ENCODE measurements around the gene SULT1B1.

SULT1B1 gene

DNA sequence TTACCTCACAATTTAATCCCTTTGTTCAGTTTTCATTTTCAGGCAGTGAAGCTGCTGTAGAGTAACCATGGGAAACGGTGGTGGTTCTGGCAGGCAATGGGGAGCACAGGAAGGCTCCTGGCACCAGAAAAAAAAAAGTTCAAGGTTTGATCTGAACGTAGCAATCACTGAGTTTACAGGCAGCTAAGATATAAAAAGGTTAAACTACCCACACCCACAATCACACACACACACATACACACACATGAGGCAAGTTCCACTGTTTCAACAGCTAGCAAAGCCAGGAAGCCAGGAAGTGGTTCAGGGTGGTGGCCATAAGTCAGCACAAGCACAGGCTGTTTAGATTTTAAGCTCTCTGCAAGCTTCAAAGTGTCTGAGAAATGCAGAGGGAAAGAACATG lies at the start of gene SULT1B1:
Gene SULT1B1, minus strand, starts transcription at position 166 of the 400 bp plus-strand sequence. CDS start 5,403 bp downstream, outside the sequence.
- no peaks in the 10 kb centered on the region for H3K36me3 ChIP-seq (replicated peaks; ENCODE audit: insufficient read depth, low read length)
- H3K27ac ChIP-seq (ENCODE audit: low read length) = no peak within 1 kb of the TSS
- H3K27me3 ChIP-seq (replicated peaks; ENCODE audit: insufficient read depth, low read length) = no peaks in the 10 kb centered on the region
- H4K20me1 ChIP-seq (ENCODE audit: insufficient read depth, low read length) = no peaks in the 10 kb centered on the region
- H3K79me2 ChIP-seq (ENCODE audit: low read length) = no peaks in the 10 kb centered on the region
- no peaks in the 10 kb centered on the region for H3F3A ChIP-seq (ENCODE audit: insufficient read depth, low read length)
- TF ChIP-seq EZH2 (optimal IDR thresholded peaks at IDR 0.05; ENCODE audit: low read depth, low read length) = no peak
- no peak for TF ChIP-seq EZH2phosphoT487 (IDR thresholded peaks at IDR 0.05; ENCODE audit: low read length)
- TF ChIP-seq, protein P1, sequence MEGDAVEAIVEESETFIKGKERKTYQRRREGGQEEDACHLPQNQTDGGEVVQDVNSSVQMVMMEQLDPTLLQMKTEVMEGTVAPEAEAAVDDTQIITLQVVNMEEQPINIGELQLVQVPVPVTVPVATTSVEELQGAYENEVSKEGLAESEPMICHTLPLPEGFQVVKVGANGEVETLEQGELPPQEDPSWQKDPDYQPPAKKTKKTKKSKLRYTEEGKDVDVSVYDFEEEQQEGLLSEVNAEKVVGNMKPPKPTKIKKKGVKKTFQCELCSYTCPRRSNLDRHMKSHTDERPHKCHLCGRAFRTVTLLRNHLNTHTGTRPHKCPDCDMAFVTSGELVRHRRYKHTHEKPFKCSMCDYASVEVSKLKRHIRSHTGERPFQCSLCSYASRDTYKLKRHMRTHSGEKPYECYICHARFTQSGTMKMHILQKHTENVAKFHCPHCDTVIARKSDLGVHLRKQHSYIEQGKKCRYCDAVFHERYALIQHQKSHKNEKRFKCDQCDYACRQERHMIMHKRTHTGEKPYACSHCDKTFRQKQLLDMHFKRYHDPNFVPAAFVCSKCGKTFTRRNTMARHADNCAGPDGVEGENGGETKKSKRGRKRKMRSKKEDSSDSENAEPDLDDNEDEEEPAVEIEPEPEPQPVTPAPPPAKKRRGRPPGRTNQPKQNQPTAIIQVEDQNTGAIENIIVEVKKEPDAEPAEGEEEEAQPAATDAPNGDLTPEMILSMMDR (IDR thresholded peaks at IDR 0.05; ENCODE audit: low read length) = no peak
- H2AFZ ChIP-seq (ENCODE audit: low read length) = peak within 1 kb of the TSS; percentile 69
- no peak within 1 kb of the TSS for H3K4me3 ChIP-seq (ENCODE audit: low read length)
- H3K4me2 ChIP-seq (ENCODE audit: low read depth, low read length) = 0 out of 2 replicates have a peak within 1 kb of the TSS, but pooled peaks have one; percentile 27
- peak; percentile 38 for DNase-seq
- no peak within 1 kb of the TSS for H3K9ac ChIP-seq (ENCODE audit: low read length)
- no peaks in the 10 kb centered on the region for H3K4me1 ChIP-seq (ENCODE audit: low read length)
- no peaks in the 10 kb centered on the region for H3K9me2 ChIP-seq (replicated peaks; ENCODE audit: insufficient read depth, low read length)
- no peaks in the 10 kb centered on the region for H3K9me3 ChIP-seq (replicated peaks; ENCODE audit: insufficient read depth, low read length)

DNA sequence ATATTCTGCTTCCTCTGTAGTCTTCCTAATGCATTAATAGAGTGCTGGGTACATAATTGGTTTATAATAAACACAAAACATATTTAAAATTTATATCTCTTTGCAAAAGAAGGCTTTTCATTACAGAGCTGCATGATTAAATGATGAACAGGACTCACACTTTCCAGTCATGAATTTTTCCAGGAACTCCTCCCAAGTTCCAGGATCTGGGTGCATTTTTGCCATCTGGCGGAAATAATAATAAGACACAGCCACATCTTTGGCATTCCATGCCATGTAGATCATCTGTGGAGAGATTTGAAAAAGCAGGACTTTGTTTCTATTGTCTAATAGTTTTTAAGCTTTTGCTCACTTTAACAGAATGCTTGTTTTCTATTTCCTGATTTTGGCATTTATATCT lies 40.2 kb upstream of the SULT1B1 start:
- H3K9me2 ChIP-seq (replicated peaks; ENCODE audit: insufficient read depth, low read length) = no peaks in the 10 kb centered on the region
- no peak overlapping the region for H3K27ac ChIP-seq (ENCODE audit: low read length)
- no peaks in the 10 kb centered on the region for H3K36me3 ChIP-seq (replicated peaks; ENCODE audit: insufficient read depth, low read length)
- H3K9me3 ChIP-seq (replicated peaks; ENCODE audit: insufficient read depth, low read length) = no peaks in the 10 kb centered on the region
- no peaks in the 10 kb centered on the region for H3K4me1 ChIP-seq (ENCODE audit: low read length)
- TF ChIP-seq, protein P1 (IDR thresholded peaks at IDR 0.05; ENCODE audit: low read length) = no peak
- TF ChIP-seq EZH2 (optimal IDR thresholded peaks at IDR 0.05; ENCODE audit: low read depth, low read length) (no peak), EZH2phosphoT487 (IDR thresholded peaks at IDR 0.05; ENCODE audit: low read length) (no peak)
- no peaks in the 10 kb centered on the region for H3F3A ChIP-seq (ENCODE audit: insufficient read depth, low read length)
- no peaks in the 10 kb centered on the region for H3K27me3 ChIP-seq (replicated peaks; ENCODE audit: insufficient read depth, low read length)
- no peak overlapping the region for H3K4me2 ChIP-seq (ENCODE audit: low read depth, low read length)
- no peak overlapping the region for H2AFZ ChIP-seq (ENCODE audit: low read length)
- no peak overlapping the region for H3K4me3 ChIP-seq (ENCODE audit: low read length)
- DNase-seq = no peak
- H4K20me1 ChIP-seq (ENCODE audit: insufficient read depth, low read length) = no peaks in the 10 kb centered on the region
- no peak overlapping the region for H3K9ac ChIP-seq (ENCODE audit: low read length)
- H3K79me2 ChIP-seq (ENCODE audit: low read length) = no peaks in the 10 kb centered on the region

DNA sequence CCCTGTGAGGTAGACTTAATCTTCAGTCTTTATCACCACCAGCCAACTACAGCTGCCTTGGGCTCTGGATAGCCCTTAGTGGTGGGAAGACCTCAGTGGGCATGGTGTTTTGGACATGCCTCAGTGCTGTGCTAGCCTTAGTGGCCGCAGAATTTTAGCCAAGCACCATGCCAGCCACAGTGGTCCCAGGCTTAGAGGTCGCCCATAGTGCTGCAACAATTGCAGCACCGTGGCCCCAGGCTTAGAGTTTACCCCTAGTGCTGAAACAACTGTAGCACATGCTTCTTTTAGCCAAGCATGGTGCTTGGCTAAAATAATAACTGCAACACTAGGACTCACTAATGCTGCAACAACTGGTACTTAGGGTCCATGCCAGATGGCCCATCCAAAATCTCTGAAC lies 38.9 kb upstream of the SULT1B1 start:
- Histone ChIP-seq H3K4me1 (ENCODE audit: low read length) (no peaks in the 10 kb centered on the region), H3K27ac (ENCODE audit: low read length) (no peak overlapping the region), H3K4me3 (ENCODE audit: low read length) (no peak overlapping the region), H2AFZ (ENCODE audit: low read length) (no peak overlapping the region), H3K79me2 (ENCODE audit: low read length) (no peaks in the 10 kb centered on the region), H3F3A (ENCODE audit: insufficient read depth, low read length) (no peaks in the 10 kb centered on the region), H3K9me2 (replicated peaks; ENCODE audit: insufficient read depth, low read length) (no peaks in the 10 kb centered on the region), H3K27me3 (replicated peaks; ENCODE audit: insufficient read depth, low read length) (no peaks in the 10 kb centered on the region), H4K20me1 (ENCODE audit: insufficient read depth, low read length) (no peaks in the 10 kb centered on the region), H3K36me3 (replicated peaks; ENCODE audit: insufficient read depth, low read length) (no peaks in the 10 kb centered on the region), H3K9ac (ENCODE audit: low read length) (no peak overlapping the region), H3K4me2 (ENCODE audit: low read depth, low read length) (no peak overlapping the region), H3K9me3 (replicated peaks; ENCODE audit: insufficient read depth, low read length) (no peaks in the 10 kb centered on the region)
- DNase-seq = no peak
- TF ChIP-seq EZH2phosphoT487 (IDR thresholded peaks at IDR 0.05; ENCODE audit: low read length) (no peak), EZH2 (optimal IDR thresholded peaks at IDR 0.05; ENCODE audit: low read depth, low read length) (no peak)
- TF ChIP-seq, protein P1 (IDR thresholded peaks at IDR 0.05; ENCODE audit: low read length) = no peak
